HG03457 (cell line): ENCODE results near the gene UIMC1.

Experiments
- ATAC-seq: cut with Tn5 transposase; IDR thresholded peaks from one replicate; pipeline ENCODE4 v1.9.1; 2021; ENCODE audit warnings: moderate number of reproducible peaks; ENCODE audit not compliant: unreplicated experiment

Gene UIMC1

DNA sequence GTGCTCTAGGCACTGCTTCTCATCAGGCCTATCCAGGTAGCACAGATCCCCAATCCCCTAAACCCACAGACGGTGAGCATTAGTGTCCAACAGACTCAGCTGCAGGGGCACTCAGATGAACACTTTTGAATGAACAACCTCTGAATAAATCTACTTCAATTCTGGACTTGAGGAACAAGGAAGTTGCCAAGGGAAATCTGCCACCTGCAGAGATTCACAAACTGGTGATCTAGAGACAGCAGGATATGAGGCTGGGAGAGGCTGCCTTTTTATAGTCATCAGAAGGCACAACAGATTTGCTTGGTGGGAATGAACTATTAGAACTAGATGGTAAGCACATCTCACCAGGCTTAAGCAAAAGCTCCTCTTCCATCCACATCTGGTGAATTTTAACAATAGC is 100.5 kb downstream of the UIMC1 start:
- no peak for ATAC-seq

DNA sequence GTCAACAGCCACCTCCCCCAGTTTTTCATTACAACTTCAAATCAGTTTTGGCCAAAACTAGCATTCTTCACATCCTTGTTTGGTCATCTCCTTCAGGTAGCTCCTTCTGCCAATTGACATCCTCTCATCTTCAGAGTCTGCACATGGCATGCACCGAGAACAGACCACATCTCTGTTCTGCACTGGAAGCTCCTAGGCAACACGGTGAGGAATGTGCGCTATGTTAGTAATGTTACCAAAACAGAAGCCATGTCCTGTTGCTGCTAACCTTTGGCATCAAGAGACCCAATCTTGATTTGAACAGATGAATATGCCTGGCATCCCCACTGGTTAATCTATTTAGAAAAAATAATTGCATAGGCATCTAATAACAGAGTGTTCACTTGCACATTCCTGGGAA is 102.3 kb downstream of the UIMC1 start:
- ATAC-seq: no peak

DNA sequence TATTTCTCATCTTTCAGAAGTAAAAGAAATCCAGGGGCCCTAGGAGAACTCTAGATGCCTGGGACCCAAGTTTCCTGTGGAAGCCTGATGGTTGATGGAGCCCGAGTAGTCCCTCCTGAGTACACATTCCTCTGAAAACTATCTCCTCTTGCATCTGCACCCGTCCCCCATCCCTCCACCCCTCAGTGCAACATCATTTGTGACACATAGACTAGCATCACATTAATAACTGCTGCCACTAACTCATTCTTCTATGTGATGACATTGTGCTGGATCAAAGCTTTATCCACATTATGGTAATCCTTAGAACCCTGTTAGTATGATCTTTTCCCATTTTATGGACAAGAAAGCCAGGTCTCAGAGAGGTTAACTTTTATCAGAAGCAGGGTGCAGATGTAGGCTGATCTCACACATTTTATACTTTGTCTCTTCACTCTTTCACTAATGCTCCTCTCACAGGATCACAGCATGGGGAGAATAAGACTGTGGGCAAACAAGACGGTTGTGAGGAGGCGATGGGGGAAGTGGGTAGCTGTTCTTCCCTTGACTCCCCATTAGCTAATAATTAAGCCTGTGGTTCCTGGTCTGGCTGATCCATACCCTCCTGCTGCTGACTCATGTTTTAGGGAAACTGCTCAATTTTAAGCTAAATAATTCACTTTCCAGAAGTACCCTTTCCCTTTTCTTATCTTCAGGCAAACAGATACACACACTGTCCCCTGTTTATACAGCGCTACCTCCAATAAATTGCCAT is 103.5 kb downstream of the UIMC1 start:
- no peak for ATAC-seq

GRCh38 chr5:176902102-176902814 is 104.3 kb downstream of the UIMC1 start:
- ATAC-seq: no peak

GRCh38 chr5:176901260-176902101 is 105.1 kb downstream of the UIMC1 start:
- ATAC-seq: no peak

GRCh38 chr5:176900780-176901204 is 105.8 kb downstream of the UIMC1 start:
- no peak for ATAC-seq

GRCh38 chr5:176899946-176900779 is 106.4 kb downstream of the UIMC1 start:
- ATAC-seq: no peak

- no peak for ATAC-seq
These were observed 107.2 kb downstream of the UIMC1 start, which contains the start of gene HK3 for GRCh38 chr5:176899296-176899891. Gene HK3 (minus strand): TSS chr5:176899346. CDS start chr5:176896159, 3,187 bp downstream.

DNA sequence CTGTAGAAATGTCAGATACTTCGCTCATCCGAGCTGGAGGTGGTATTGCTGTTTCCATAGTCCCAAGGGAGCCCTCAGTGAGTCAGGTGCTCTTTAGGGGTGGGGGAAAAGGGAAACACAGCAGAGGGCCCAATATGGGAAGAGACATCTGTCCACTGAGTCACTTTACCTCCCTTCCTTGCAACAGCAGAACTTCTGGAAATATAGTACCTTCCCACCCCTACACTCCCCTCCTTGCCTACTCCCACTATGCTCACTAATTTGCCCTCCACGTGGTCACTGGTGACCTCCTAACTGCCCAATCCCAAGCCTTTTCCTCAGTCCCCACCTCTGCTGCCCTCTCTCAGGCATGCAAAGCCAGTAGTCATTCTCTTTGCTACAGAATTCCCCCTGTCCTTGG is 109.3 kb downstream of the UIMC1 start:
- ATAC-seq: no peak

DNA sequence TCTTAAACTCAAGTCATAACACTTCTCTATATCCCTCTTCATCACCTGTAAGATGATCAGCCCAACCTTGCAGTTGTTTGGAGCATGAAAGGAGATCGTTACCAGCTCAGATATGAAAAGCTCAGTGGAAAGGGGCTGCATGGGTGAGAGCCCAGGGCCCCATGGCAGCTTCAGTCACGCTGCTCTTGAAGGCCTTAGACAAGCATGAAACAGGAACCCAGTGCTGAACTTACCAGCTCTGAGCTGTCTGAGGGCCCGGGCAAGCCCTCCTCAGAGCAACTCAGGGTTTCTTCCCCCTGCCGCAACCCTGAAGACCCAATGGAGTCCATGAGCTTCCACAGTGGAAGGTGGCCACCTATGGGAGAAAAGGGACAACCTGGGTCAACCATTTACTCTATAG is 110.7 kb downstream of the UIMC1 start:
- ATAC-seq: no peak

- no peak for ATAC-seq
These were observed 112.3 kb downstream of the UIMC1 start for GRCh38 chr5:176894298-176894697.

DNA sequence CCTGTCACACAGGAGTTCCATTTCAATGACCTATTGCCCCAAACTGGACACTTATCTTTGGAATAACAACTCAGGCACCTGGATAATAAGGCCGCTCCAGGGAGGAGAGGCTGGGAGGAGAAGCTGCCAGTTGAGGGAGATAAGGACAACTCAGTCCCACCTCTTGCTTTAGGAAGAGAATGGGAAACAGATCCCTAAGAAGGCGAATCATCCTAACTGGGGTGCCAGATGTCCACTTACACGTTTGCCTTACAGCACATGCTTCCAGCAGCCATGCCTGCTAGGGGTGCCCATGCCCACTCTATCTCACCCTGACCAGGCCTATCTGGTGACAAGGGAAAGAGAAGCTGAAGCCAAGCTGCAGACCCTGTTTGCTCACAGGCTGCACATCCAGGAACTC is 113.9 kb downstream of the UIMC1 start:
- ATAC-seq: no peak

GRCh38 chr5:176891331-176891958 is 115.1 kb downstream of the UIMC1 start:
- ATAC-seq: no peak

GRCh38 chr5:176890455-176891330 is 115.9 kb downstream of the UIMC1 start:
- no peak for ATAC-seq

- no peak for ATAC-seq
These were observed 117.0 kb downstream of the UIMC1 start for GRCh38 chr5:176889321-176890280.

DNA sequence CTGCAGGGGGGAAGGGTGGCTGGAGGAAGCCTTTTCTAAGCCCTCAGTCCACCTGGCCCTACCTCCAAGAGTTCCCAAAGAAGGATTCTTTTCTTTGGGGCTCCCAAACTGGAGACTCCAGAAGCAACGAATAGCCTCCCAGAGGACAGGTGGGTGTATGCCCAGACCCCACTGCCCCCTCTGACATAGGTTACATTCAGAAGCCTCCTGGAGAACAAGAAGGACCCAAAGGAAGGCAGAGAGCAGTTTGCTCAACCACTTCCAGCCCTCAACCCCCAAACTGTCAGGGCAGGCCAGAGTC is 117.8 kb downstream of the UIMC1 start:
- ATAC-seq: no peak

DNA sequence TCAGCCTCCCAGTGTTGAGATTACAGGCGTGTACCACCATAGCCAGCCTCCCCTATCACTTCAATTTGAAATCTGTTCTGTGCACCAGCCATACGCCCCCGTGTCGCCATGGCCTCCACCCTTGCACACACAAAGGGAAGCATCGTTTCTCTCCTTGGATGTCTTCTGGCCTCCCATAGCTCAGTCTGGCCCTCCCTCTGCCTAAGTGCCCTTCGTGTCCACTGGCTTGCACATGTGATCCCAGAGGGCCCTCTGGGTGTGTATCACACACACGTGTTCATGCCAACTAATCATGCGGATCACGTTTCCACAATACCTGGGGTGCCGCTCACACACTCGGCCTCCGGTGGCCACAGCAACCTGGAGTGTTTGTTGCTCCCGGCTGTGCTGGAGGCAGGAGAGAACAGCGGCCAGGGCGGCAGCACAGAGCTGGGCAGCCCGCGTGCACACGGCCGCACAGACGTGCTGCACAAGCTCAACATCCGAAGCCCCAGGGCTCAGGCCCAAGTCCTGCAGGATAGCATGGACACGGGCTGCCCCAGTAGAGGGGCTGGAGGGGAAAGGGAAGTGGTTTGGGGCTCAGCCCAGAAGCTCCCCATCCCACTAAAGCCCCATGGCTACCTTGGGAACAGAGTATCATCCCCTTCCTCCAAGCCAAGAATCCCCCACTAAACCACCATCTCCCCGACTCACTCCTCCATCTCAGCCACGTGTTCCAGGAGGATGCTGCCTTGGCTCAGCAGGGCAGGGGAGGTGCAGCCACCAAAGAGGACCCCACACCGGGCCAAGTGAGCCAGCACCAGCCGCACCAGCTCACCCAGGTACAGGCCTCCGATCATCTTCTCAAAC is 118.3 kb downstream of the UIMC1 start:
- no peak for ATAC-seq
